H9 (cell line): ENCODE measurements around the gene SRCAP. TPM values are rescaled to one million over a fixed set of nuclear protein-coding genes. Genes with fewer than 3 reads are reported as not detected.

ENCODE experiments used
- DNase-seq: peaks from one replicate; pipeline ENCODE4 v3.0.0-alpha.2; 2017
- H2AFZ ChIP-seq: one replicate; pipeline ENCODE4 v1.6.1; 2013; ENCODE audit warnings: mild to moderate bottlenecking, low read length, control low read depth, moderate library complexity
- H2AK5ac ChIP-seq: 2 replicates; pipeline ENCODE4 v1.6.1; 2013; ENCODE audit warnings: low read length, control low read depth, mixed read lengths; ENCODE audit not compliant: insufficient read length
- H2BK120ac ChIP-seq: one replicate; pipeline ENCODE4 v1.6.1; 2013; ENCODE audit warnings: low read depth, mild to moderate bottlenecking, low read length, control low read depth, inconsistent platforms; ENCODE audit not compliant: poor library complexity, severe bottlenecking
- H2BK12ac ChIP-seq: 2 replicates; pipeline ENCODE4 v1.6.1; 2013; ENCODE audit warnings: low read length, control low read depth, mixed read lengths, low read depth; ENCODE audit not compliant: insufficient read length
- H2BK15ac ChIP-seq: 2 replicates; pipeline ENCODE4 v1.6.1; 2013; ENCODE audit warnings: low read depth, low read length, control low read depth
- H2BK20ac ChIP-seq: one replicate; pipeline ENCODE4 v1.6.1; 2013; ENCODE audit warnings: low read depth, mild to moderate bottlenecking, low read length, control low read depth, inconsistent platforms; ENCODE audit not compliant: poor library complexity, severe bottlenecking
- H2BK5ac ChIP-seq: 2 replicates; pipeline ENCODE4 v1.6.1; 2013; ENCODE audit warnings: low read length, control low read depth, mixed read lengths; ENCODE audit not compliant: insufficient read length
- H3K14ac ChIP-seq: 2 replicates; pipeline ENCODE4 v1.6.1; 2013; ENCODE audit warnings: low read length, control low read depth; ENCODE audit not compliant: insufficient read depth
- H3K18ac ChIP-seq: 2 replicates; pipeline ENCODE4 v1.6.1; 2013; ENCODE audit warnings: low read depth, mild to moderate bottlenecking, mixed read lengths, low read length, control low read depth; ENCODE audit not compliant: insufficient read length
- H3K23ac ChIP-seq: 2 replicates; pipeline ENCODE4 v1.6.1; 2013; ENCODE audit warnings: low read length, control low read depth, mixed read lengths, low read depth; ENCODE audit not compliant: insufficient read length
- H3K23me2 ChIP-seq: 2 replicates; pipeline ENCODE4 v1.6.1; 2013; ENCODE audit warnings: low read depth, mild to moderate bottlenecking, mixed read lengths, low read length, control low read depth; ENCODE audit not compliant: insufficient read length, poor library complexity, severe bottlenecking
- H3K27ac ChIP-seq: 2 replicates; pipeline ENCODE4 v1.5.1; 2013; ENCODE audit warnings: low read length, control low read depth, mixed read lengths, low read depth; ENCODE audit not compliant: insufficient read length
- H3K27me3 ChIP-seq: 2 replicates; pipeline ENCODE4 v1.6.1; 2013; ENCODE audit warnings: low read length, control low read depth, inconsistent platforms; ENCODE audit not compliant: insufficient read depth
- H3K4ac ChIP-seq: 2 replicates; pipeline ENCODE4 v1.6.1; 2013; ENCODE audit warnings: low read depth, mild to moderate bottlenecking, control low read depth, inconsistent platforms, low read length, moderate library complexity
- H3K4me1 ChIP-seq: 2 replicates; pipeline ENCODE4 v1.6.1; 2013; ENCODE audit warnings: low read length, control low read depth, inconsistent platforms; ENCODE audit not compliant: insufficient read depth
- H3K4me2 ChIP-seq: 2 replicates; pipeline ENCODE4 v1.6.1; 2013; ENCODE audit warnings: low read length, control low read depth, mixed read lengths; ENCODE audit not compliant: insufficient read length, insufficient read depth
- H3K56ac ChIP-seq: 2 replicates; pipeline ENCODE4 v1.6.1; 2013; ENCODE audit warnings: low read depth, mild to moderate bottlenecking, mixed read lengths, low read length, control low read depth; ENCODE audit not compliant: insufficient read length
- H3K79me1 ChIP-seq: 2 replicates; pipeline ENCODE4 v1.6.1; 2013; ENCODE audit warnings: low read depth, mild to moderate bottlenecking, moderate library complexity, low read length, control low read depth, inconsistent platforms; ENCODE audit not compliant: insufficient read depth, poor library complexity, severe bottlenecking
- H3K79me2 ChIP-seq: 2 replicates; pipeline ENCODE4 v1.6.1; 2013; ENCODE audit warnings: low read length, control low read depth, inconsistent platforms; ENCODE audit not compliant: insufficient read depth
- H3K9ac ChIP-seq: 2 replicates; pipeline ENCODE4 v1.6.1; 2013; ENCODE audit warnings: low read length, control low read depth, mixed read lengths; ENCODE audit not compliant: insufficient read length; ENCODE audit errors: extremely low read depth
- H3K9me3 ChIP-seq: one replicate; pipeline ENCODE4 v1.6.1; 2013; ENCODE audit warnings: low read depth, low read length, inconsistent platforms; ENCODE audit not compliant: control insufficient read depth
- H3T11ph ChIP-seq: one replicate; pipeline ENCODE4 v1.6.1; 2013; ENCODE audit warnings: mild to moderate bottlenecking, low read length, control low read depth, inconsistent platforms
- H4K20me1 ChIP-seq: one replicate; pipeline ENCODE4 v1.6.1; 2013; ENCODE audit not compliant: control insufficient read depth, insufficient read length, insufficient read depth
- H4K5ac ChIP-seq: 2 replicates; pipeline ENCODE4 v1.6.1; 2013; ENCODE audit warnings: low read depth, mild to moderate bottlenecking, mixed read lengths, low read length, control low read depth; ENCODE audit not compliant: insufficient read length
- H4K8ac ChIP-seq: replicated peaks from 2 replicates; pipeline ENCODE4 v1.6.1; 2013; ENCODE audit warnings: low read length, control low read depth, mixed read lengths, low read depth; ENCODE audit not compliant: insufficient read length
- H4K91ac ChIP-seq: 2 replicates; pipeline ENCODE4 v1.6.1; 2013; ENCODE audit warnings: low read depth, mild to moderate bottlenecking, moderate library complexity, mixed read lengths, low read length, control low read depth; ENCODE audit not compliant: insufficient read length
- H3K27ac Mint-ChIP-seq, 3 experiments: 2 replicates in 2 of 3; 3 replicates in 1 of 3; pipeline ENCODE4 v1.8.0; 2020 to 2021; ENCODE audit warnings: mixed read lengths in 3 of 3, mild to moderate bottlenecking in 1 of 3, moderate library complexity in 1 of 3
- H3K27me3 Mint-ChIP-seq: 2 replicates; pipeline ENCODE4 v1.8.0; 2021; ENCODE audit warnings: low read depth, mild to moderate bottlenecking, moderate library complexity, mixed read lengths
- H3K36me3 Mint-ChIP-seq, 3 experiments: 2 replicates in 2 of 3; 3 replicates in 1 of 3; pipeline ENCODE4 v1.8.0; 2020 to 2021; ENCODE audit warnings: low read depth in 3 of 3, mixed read lengths in 3 of 3; ENCODE audit not compliant: insufficient read depth in 1 of 3
- H3K4me1 Mint-ChIP-seq, 2 experiments: 2 replicates each; pipeline ENCODE4 v1.8.0; 2020; ENCODE audit warnings: mixed read lengths in 2 of 2
- H3K4me3 Mint-ChIP-seq, 2 experiments: 2 replicates in 1 of 2; 3 replicates in 1 of 2; pipeline ENCODE4 v1.8.0; 2020 to 2021; ENCODE audit warnings: mild to moderate bottlenecking in 2 of 2, mixed read lengths in 2 of 2, moderate library complexity in 1 of 2
- H3K9me3 Mint-ChIP-seq, 2 experiments: 2 replicates in 1 of 2; 3 replicates in 1 of 2; pipeline ENCODE4 v1.8.0; 2020; ENCODE audit warnings: mild to moderate bottlenecking in 2 of 2, mixed read lengths in 2 of 2, moderate library complexity in 1 of 2
- WGBS: extraction: QIAGEN DNeasy Blood & Tissue Kit; methylation state at CpG from one replicate; pipeline ENCODE4 v1.1.7; 2013; ENCODE audit warnings: missing lambda C conversion rate, low lambda C conversion rate, mixed read lengths; ENCODE audit not compliant: insufficient read length; ENCODE audit errors: extremely low coverage; 5-methylcytosine and 5-hydroxymethylcytosine counted together
- total RNA-seq: library from RNA; stranded (reverse); gene quantifications from 2 replicates; pipeline ENCODE4 v1.2.1, GENCODE V29; 2021
- TF ChIP-seq, protein P1 (sequence below): fragments of 200-600 bp; sonication (generic); conservative IDR thresholded peaks from 3 replicates; pipeline ENCODE4 v1.8.0; 2021; ENCODE audit warnings: antibody characterized with exemption, mild to moderate bottlenecking

Gene SRCAP
- total RNA-seq, 1 experiment from 2014 or later = 63.1 TPM

DNA sequence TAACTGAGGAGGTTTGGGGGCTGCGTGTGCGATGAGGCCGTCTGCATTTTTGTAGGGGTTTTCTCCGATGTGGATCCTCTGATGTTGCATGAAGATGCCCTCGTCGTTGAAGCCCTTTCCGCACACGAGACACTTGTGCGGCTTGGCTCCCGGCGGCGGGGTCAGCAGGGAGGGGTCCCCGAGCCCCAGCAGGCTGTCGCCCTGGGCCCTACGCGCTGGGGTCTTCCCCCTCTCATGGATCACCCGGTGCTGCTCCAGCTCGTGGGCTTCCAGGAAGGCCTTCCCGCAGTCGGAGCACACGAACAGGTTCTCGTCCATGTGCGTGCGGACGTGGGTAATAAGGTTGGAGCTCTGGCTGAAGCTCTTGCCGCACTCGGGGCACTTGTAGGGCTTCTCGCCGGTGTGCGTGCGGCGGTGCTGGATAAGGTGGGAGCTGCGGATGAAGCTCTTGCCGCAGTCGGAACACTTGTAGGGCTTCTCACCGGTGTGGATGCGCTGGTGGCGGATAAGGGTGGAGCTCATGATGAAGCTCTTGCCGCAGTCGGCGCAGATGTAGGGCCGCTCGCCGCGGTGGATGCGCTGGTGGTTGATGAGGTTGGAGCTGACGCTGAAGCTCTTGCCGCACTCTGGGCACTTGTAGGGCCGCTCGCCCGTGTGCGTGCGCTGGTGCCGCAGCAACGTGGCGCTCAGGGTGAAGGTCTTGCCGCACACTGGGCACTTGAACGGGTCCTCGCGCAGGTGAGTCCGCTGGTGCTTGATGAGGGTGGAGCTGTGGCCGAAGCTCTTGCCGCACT lies 83.7 kb downstream of the SRCAP start:
- H3K9me3 Mint-ChIP-seq = no peaks in the 10 kb centered on the region

More for the DNA sequence above, 83.7 kb downstream of the SRCAP start:
- Histone ChIP-seq H3K79me2 (peaks cover 3% of the 10 kb centered on the region; the same call in 1 of the 2 replicates), H3K4me1 (no peaks in the 10 kb centered on the region), H2AFZ (no peak overlapping the region), H3K9ac (no peak overlapping the region), H4K8ac (no peak overlapping the region), H3K27me3 (no peaks in the 10 kb centered on the region), H3K4me2 (no peak overlapping the region), H3K4ac (no peak overlapping the region), H4K91ac (no peak overlapping the region), H2AK5ac (no peak overlapping the region), H3T11ph (no peak overlapping the region), H2BK120ac (no peak overlapping the region), H2BK20ac (no peak overlapping the region), H3K23ac (no peak overlapping the region), H4K5ac (no peak overlapping the region), H3K79me1 (peaks cover 5% of the 10 kb centered on the region), H3K27ac (no peak overlapping the region), H2BK12ac (no peak overlapping the region), H4K20me1 (peaks cover 3% of the 10 kb centered on the region), H3K18ac (no peak overlapping the region), H3K9me3 (no peaks in the 10 kb centered on the region), H3K56ac (no peak overlapping the region), H3K14ac (no peak overlapping the region), H2BK5ac (no peak overlapping the region), H3K23me2 (peaks cover 10% of the 10 kb centered on the region), H2BK15ac (no peak overlapping the region)
- WGBS = no CpG with 5 or more reads among the region's 63 CpGs
- TF ChIP-seq, protein P1, sequence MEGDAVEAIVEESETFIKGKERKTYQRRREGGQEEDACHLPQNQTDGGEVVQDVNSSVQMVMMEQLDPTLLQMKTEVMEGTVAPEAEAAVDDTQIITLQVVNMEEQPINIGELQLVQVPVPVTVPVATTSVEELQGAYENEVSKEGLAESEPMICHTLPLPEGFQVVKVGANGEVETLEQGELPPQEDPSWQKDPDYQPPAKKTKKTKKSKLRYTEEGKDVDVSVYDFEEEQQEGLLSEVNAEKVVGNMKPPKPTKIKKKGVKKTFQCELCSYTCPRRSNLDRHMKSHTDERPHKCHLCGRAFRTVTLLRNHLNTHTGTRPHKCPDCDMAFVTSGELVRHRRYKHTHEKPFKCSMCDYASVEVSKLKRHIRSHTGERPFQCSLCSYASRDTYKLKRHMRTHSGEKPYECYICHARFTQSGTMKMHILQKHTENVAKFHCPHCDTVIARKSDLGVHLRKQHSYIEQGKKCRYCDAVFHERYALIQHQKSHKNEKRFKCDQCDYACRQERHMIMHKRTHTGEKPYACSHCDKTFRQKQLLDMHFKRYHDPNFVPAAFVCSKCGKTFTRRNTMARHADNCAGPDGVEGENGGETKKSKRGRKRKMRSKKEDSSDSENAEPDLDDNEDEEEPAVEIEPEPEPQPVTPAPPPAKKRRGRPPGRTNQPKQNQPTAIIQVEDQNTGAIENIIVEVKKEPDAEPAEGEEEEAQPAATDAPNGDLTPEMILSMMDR = no peak
- Mint-ChIP-seq H3K27me3 (no peaks in the 10 kb centered on the region), H3K4me1 (peaks cover 19 to 29% of the 10 kb centered on the region in 2 experiments), H3K4me3 (no peak overlapping the region), H3K27ac (no peak overlapping the region), H3K36me3 (peaks cover 14 to 36% (median 26%) of the 10 kb centered on the region in 3 experiments; a peak in 6 of 7 replicates)
- no peak for DNase-seq
